ENCODE measurements around the gene C14orf132.

The C14orf132 gene

GRCh38 chr14:96082420-96083300, 43.5 kb downstream of the C14orf132 start:
- no peak for DNase-seq (ENCODE audit: low read depth)

DNA sequence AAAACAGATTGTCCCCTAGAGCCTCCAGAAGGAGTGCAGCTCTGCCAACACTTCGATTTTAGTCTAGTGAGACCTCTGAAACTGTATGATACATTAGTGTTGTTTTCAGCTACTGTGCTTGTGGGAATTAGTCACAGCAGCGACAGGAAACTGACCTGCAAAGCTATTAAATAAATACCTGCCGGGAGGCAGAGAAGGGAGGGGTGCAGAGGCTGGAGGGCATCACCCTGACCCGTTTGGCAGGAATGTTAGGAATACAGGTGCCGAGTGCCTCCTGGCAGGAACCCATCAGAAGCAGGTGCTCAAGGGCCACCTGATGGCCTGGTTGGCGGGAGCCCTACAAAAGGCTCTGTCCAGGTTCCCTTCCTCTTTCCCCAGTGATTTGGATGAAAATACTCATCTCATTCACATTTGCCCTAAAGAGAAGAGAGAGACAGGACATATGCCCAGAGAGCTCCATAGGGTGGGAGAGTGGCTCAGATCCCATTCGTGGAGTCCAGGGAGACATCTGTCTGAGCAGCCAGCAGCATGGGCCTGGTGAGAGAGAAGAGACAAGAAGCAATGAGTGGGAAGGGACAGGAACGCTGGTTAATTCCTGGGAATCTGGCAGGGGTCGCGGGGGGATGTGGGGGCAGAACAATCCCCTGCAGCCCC, 44.6 kb downstream of the C14orf132 start:
- DNase-seq (ENCODE audit: low read depth), result no peak

- no peak for DNase-seq (ENCODE audit: low read depth)
Measured at GRCh38 chr14:96084796-96085195, 45.6 kb downstream of the C14orf132 start.

DNA sequence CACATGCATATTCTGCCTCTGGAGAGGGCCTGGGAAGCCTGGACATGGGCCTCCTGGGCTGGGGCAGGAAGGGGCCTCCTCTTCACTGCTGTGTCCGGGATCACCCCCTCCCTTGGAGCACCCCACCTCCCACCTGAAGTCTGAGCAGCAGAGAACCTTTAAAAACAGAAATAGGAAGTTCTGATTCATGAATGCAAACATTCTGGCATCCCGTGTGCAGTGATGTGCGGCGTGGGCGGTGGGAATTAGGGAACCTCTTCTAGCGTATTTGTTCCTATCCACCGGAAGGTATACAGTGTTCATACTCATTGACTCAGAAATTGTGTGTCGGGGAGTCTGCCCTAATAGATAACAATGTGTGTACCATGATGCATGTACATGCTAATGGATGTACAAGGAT, 46.2 kb downstream of the C14orf132 start:
- no peak for DNase-seq (ENCODE audit: low read depth)

- DNase-seq (ENCODE audit: low read depth), result no peak
Measured at GRCh38 chr14:96086032-96086431, 46.9 kb downstream of the C14orf132 start.

GRCh38 chr14:96086574-96087077, 47.5 kb downstream of the C14orf132 start:
- DNase-seq (ENCODE audit: low read depth), result no peak

- DNase-seq (ENCODE audit: low read depth), result no peak
Measured at GRCh38 chr14:96088074-96088473, 48.9 kb downstream of the C14orf132 start.

- no peak for DNase-seq (ENCODE audit: low read depth)
Measured at GRCh38 chr14:96088481-96088880, 49.3 kb downstream of the C14orf132 start.

GRCh38 chr14:96088911-96089310, 49.7 kb downstream of the C14orf132 start:
- DNase-seq (ENCODE audit: low read depth), result no peak

- no peak for DNase-seq (ENCODE audit: low read depth)
Measured at GRCh38 chr14:96089401-96089800, 50.2 kb downstream of the C14orf132 start.

- DNase-seq (ENCODE audit: low read depth), result no peak
Measured at GRCh38 chr14:96090441-96091148, 51.4 kb downstream of the C14orf132 start.

DNA sequence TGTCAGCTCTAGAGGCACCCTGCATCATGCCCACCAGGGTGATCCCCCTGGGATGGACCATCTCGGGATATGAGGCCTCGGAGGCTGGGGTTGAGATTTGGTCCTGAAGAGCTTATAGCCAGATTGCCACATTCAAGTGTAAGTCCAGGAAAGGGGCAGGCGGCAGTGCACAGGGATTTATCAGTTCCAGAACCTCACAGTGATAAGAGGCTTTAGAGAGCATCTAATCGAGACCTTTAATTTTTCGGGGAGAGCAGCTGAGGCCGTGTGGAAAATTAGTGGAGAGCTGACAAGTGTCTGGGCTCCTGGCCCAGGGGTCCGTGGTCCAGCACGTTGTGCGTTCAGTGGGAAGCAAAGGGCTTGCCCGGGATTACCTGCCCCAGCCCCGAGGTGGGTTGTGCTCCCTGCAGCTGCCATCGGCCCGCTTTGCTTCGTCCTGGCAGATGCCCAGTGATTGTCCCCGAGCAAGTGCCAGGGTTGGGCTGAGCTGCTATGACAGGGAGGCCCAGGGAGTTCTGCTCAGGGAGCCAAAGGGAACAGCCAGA, 52.1 kb downstream of the C14orf132 start:
- DNase-seq (ENCODE audit: low read depth), result no peak

GRCh38 chr14:96091941-96092411, 52.8 kb downstream of the C14orf132 start:
- DNase-seq (ENCODE audit: low read depth), result no peak

DNA sequence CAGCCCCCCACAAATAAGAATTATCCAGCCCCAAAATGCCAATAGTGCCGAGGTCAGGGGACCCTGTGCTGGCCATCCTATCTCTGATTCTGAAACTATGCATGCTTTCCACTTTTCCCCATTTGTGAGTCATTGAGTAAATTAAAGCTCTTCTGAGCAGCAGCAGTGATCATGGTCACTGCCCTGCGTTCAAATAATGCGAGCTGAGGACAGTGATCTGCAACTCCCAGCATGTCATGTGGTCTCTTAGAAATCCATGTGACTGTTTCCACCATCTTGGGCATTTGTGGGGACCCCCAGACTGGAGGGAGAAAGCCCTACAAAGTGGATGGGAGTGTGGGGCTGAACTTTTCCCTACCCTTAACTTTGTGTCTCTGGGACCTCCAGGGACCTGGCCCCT, 53.8 kb downstream of the C14orf132 start:
- DNase-seq (ENCODE audit: low read depth), result no peak

DNA sequence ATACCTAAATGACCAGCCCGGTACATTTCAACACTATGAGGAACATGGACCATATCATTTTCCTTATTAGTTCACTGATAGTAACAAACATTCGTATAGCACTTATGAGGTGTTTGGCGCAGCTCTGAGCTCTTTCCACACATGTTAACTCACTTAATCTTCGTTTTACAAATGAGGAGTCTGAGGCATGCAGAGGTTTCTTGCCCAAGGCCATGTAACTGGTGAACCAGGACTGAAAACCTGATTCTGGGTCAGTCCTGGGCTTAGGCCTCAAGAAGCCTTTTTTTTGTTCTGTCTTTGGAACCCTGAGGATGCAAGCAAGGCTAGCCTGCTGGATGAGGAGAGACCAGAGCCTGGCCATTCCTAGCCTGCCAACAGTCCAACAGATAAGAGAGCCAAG, 55.0 kb downstream of the C14orf132 start:
- no peak for DNase-seq (ENCODE audit: low read depth)

GRCh38 chr14:96094656-96095055, 55.5 kb downstream of the C14orf132 start:
- DNase-seq (ENCODE audit: low read depth), result no peak

DNA sequence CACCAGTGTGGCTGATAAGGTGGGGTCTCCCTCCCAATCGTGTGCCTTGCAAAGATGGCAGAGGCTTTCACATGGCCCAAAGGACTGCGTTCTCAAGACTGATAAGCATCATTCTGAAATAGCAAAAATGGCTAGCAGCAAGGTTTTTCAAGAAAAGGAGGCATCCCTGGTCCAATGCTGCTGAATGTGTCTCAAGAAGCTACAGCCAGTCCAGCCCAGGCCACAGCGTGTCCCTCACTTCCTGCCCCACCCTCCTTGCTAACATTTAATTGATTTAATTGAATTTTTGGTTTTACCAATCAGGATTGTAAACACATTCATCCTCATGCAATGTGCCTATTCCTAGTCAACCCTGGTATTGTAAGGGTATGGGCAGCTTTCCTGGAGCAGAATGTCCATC, 55.9 kb downstream of the C14orf132 start:
- no peak for DNase-seq (ENCODE audit: low read depth)

GRCh38 chr14:96095581-96096476, 56.7 kb downstream of the C14orf132 start:
- no peak for DNase-seq (ENCODE audit: low read depth)

DNA sequence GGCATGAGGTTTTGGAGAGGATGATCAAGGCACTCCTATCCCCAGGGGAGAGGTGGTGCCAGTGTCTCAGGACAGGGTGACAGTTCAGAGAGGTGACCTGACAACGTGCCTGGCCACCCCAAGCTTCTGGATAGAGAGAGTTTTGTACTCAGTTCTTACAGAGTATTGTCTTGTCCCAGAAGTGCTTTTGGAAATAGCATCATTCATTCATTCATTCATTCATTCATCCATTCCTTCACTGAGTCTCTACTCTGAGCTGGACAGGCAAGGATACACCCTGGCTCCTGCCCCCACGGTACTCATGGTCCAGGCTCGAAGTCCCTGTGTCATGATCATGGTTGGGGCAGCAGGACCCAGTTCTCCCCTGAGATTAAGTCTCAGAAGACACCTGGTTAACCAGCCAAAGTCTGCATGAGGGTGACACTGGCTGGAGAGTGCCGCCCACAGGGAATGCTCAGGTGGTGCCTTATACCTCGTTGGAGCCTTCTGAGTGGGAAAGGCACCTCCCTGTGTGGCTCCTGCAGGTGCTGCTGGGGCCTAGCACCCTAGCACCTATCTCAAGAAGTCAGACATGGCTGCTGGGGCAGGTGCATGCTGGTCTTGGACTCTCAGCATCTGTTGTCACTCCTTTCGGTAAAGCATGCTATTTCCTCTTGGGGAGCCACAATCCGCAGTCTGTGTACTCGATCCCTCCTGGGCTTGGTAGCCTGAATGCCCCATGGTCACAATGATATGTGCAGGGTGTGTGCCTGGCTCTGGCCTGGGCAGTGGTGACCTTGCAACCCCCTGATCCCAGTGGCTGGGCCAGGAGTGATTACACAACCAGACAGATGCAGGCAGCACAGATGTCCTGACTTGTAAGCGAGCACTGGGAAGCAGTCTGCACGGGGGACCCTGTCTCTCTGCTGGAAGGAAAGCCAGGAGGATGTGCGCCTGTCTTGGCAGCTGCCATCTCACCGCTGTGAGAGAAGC, 57.8 kb downstream of the C14orf132 start:
- no peak for DNase-seq (ENCODE audit: low read depth)

DNA sequence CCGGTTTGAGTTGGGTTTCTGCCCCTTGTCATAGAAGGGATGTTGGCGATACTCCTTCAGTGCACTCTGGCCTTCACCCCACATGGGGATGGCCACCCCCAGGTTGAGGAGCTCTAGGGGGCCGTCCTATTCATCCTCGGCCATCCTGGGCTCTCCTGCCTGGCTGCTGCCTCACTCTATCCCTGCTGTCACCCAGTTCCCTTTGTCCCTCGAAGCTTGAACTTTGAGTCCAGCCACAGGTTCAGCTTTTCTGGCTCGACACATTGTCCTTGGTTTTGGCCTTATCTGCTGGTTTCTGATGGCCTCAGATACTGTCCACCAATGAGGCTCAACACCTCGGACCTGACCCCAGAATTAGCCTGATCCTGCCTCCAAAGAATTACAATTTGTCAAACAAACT, 58.6 kb downstream of the C14orf132 start:
- DNase-seq (ENCODE audit: low read depth), result no peak

All from activated T-cell treated with anti-CD3 and anti-CD28 coated beads for 48 hours (primary cell).